GM08714 (cell line): Measurements from ENCODE around the gene RREB1.

Experiments
- H3K4me3 ChIP-seq: fragments of 200-500 bp; sonication (Bioruptor generic); 2 replicates; pipeline ENCODE4 v1.5.1; 2014; ENCODE audit warnings: mild to moderate bottlenecking, low read length, inconsistent platforms
- ZNF274 ChIP-seq: IDR thresholded peaks from 2 replicates; pipeline ENCODE4 v1.6.1; 2012; ENCODE audit warnings: mild to moderate bottlenecking, low read depth, low read length

RREB1 gene

GRCh38 chr6:7201732-7202541 lies 94.2 kb downstream of the RREB1 start:
- TF ChIP-seq ZNF274, result no peak
- peak overlapping the region; percentile 16; the same call in 1 of the 2 replicates for H3K4me3 ChIP-seq

GRCh38 chr6:7202950-7203349 lies 95.2 kb downstream of the RREB1 start:
- TF ChIP-seq ZNF274, result no peak
- H3K4me3 ChIP-seq, result no peak overlapping the region

- no peak overlapping the region for H3K4me3 ChIP-seq
- no peak for TF ChIP-seq ZNF274
These were observed 96.2 kb downstream of the RREB1 start for GRCh38 chr6:7203939-7204338.

GRCh38 chr6:7204726-7205125 lies 97.0 kb downstream of the RREB1 start:
- H3K4me3 ChIP-seq, result no peak overlapping the region
- no peak for TF ChIP-seq ZNF274

GRCh38 chr6:7207720-7208119 lies 100.0 kb downstream of the RREB1 start:
- no peak overlapping the region for H3K4me3 ChIP-seq
- no peak for TF ChIP-seq ZNF274

GRCh38 chr6:7213416-7213815 lies 105.7 kb downstream of the RREB1 start:
- no peak for TF ChIP-seq ZNF274

GRCh38 chr6:7214468-7214867 lies 106.7 kb downstream of the RREB1 start:
- no peak for TF ChIP-seq ZNF274
- H3K4me3 ChIP-seq, result no peak overlapping the region

More at GRCh38 chr6:7213416-7213815, 105.7 kb downstream of the RREB1 start:
- no peak overlapping the region for H3K4me3 ChIP-seq

- no peak for TF ChIP-seq ZNF274
These were observed 107.4 kb downstream of the RREB1 start for GRCh38 chr6:7215131-7215530.

GRCh38 chr6:7215798-7216231 lies 108.1 kb downstream of the RREB1 start:
- no peak overlapping the region for H3K4me3 ChIP-seq
- TF ChIP-seq ZNF274, result no peak

More at GRCh38 chr6:7215131-7215530, 107.4 kb downstream of the RREB1 start:
- H3K4me3 ChIP-seq, result no peak overlapping the region

- no peak for TF ChIP-seq ZNF274
- H3K4me3 ChIP-seq, result no peak overlapping the region
These were observed 109.3 kb downstream of the RREB1 start for GRCh38 chr6:7216941-7217621.

- H3K4me3 ChIP-seq, result no peak overlapping the region
- TF ChIP-seq ZNF274, result no peak
These were observed 110.7 kb downstream of the RREB1 start for GRCh38 chr6:7218406-7218988.

GRCh38 chr6:7219310-7219709 lies 111.5 kb downstream of the RREB1 start:
- H3K4me3 ChIP-seq, result no peak overlapping the region
- no peak for TF ChIP-seq ZNF274

- H3K4me3 ChIP-seq, result no peak overlapping the region
- TF ChIP-seq ZNF274, result no peak
These were observed 114.4 kb downstream of the RREB1 start for GRCh38 chr6:7222197-7222596.

GRCh38 chr6:7224731-7225130 lies 117.0 kb downstream of the RREB1 start:
- no peak for TF ChIP-seq ZNF274

GRCh38 chr6:7228662-7229375 lies 121.1 kb downstream of the RREB1 start:
- no peak overlapping the region for H3K4me3 ChIP-seq
- no peak for TF ChIP-seq ZNF274

More at GRCh38 chr6:7224731-7225130, 117.0 kb downstream of the RREB1 start:
- no peak overlapping the region for H3K4me3 ChIP-seq
